HG03432 (cell line): ENCODE results near the gene RPL37.
"Not testable (repeated sequence)": the region's sequence is repeated elsewhere in the genome, so short reads cannot be mapped to it uniquely, and the experiment has no call there.

Source experiments
- ATAC-seq: cut with Tn5 transposase; IDR thresholded peaks from one replicate; pipeline ENCODE4 v1.9.1; 2021; ENCODE audit warnings: mild to moderate bottlenecking, moderate library complexity; ENCODE audit not compliant: unreplicated experiment

The RPL37 gene

DNA sequence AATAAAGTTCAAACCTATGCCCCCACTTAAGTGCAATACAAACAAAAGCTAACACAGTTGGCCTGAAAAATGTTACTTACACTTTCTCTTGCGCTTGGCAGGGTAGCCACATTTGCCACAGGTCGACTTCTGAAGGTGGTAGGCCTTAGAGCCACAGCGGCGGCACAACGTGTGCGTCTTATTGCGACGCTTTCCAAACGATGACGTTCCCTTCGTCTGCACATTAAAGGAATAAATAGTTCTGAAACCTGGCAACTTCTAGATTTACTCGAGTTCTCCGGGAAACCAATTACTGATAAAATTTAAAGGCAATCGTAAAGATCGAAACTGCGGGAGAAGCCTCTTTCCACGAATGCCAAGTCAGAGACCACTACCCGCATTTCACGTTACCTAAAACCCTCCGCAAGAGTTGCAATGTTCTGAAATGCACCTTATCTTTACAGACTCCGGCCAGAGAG lies 602 bp downstream of the RPL37 start:
- no peak for ATAC-seq

DNA sequence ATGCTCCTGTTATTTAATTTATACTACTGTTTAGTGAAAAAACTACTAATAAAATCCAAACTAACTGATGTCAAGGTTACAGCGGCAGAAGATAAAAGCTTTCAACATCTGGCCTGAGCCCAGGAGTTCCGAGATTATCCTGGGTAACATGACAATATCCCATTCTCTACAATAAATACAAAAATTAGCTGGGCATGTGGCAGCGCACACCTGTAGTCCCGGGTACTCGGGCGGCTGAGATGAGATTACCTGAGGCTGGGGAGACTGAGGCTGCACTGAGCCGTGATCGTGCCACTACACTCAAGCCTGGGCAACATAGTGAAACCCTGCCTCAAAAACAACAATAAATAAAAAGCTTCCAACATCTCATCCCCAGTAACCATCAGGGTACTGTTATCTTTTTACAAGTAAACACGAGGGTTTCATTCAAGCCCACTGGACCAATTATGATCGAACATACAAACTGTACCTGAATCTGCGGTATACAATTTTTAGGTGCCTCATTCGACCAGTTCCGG lies 1.3 kb downstream of the RPL37 start:
- ATAC-seq, result no peak

DNA sequence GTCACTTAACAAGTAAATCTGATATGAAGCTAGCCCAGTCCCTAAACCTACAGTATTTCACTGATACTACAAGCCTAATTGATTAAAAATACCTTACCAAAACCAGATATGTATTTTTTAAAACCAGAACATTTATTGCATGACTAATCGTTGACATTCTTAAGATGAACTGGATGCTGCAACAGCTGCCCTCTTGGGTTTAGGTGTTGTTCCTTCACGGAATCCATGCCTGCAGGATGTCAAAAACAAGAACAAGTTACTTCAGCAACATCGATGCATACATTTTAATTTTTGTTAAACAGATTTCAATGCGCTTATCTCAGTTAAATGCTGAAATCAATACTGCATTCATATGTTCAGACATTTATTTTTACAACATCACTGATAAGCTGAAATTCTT lies 2.7 kb downstream of the RPL37 start:
- ATAC-seq, result no peak

DNA sequence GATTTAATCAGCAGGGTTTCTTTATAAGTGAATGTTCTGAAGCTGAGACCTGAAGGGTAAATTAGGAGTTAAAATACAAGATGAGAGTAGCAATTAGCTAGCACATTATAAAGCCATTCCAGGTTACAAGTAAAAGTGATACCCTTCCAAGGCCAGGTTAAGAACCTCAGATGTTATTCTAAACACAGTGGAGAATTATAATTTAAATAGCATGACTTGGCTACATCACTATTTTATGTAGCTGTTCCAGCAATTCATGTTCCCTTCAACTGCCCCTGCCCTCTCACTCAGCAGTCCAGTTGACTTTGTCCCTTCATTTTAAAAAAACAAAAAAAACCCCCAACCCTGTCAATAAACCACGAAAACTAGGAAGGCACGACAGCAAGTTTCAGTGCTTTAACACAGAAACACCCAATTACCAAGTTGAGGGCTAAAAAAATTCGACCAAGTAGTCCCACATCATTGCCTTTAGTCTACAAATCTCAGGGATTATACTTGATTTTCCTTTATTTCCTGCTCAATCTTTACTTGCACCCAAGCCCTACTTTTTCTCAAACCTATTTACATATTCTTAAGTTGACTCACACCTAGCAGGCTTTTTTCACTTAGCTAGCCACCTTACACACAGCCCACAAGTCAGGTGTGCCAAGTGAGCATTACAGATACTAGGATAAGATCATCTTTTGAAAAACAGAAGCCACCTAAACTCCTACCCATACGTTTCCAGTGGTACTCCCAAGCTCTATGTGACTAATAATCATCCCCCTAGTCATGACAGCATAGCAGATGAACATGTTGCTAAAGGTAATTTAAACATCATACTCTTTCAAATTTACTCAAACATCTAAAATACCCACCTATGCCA lies 3.4 kb downstream of the RPL37 start:
- ATAC-seq, result peak; percentile 11

DNA sequence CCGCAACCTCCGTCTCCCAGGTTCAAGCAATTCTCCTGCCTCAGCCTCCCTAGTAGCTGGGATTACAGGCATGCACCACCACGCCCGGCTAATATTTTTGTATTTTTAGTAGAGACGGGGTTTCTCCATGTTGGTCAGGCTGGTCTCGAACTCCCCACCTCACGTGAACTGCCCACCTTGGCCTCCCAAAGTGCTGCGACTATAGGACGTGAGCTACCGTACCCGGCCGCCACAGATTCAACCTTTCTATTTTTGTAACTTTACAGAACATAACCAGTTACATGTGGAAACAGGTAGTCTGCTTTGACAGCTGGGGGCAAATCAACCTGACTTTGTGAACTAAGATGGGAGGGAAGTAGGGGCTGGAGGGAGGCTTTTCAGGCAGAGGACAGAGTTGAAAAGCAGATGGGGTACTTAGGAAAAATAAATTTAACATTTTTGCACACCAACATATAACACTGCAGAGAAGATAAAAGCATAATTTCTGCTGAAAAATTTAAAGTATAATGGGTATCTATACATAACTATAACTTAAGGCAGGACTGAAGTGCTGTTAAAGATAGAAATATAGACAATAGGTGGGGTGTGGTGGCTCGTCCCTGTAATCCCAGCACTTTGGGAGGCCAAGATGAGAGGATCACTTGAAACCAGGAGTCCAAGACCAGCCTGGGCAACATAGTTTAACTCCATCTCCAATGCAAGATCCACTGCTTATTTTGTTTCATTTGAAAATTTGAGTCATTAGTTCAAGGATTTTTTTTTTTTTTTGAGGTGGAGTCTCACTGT lies 5.1 kb downstream of the RPL37 start:
- no peak for ATAC-seq

DNA sequence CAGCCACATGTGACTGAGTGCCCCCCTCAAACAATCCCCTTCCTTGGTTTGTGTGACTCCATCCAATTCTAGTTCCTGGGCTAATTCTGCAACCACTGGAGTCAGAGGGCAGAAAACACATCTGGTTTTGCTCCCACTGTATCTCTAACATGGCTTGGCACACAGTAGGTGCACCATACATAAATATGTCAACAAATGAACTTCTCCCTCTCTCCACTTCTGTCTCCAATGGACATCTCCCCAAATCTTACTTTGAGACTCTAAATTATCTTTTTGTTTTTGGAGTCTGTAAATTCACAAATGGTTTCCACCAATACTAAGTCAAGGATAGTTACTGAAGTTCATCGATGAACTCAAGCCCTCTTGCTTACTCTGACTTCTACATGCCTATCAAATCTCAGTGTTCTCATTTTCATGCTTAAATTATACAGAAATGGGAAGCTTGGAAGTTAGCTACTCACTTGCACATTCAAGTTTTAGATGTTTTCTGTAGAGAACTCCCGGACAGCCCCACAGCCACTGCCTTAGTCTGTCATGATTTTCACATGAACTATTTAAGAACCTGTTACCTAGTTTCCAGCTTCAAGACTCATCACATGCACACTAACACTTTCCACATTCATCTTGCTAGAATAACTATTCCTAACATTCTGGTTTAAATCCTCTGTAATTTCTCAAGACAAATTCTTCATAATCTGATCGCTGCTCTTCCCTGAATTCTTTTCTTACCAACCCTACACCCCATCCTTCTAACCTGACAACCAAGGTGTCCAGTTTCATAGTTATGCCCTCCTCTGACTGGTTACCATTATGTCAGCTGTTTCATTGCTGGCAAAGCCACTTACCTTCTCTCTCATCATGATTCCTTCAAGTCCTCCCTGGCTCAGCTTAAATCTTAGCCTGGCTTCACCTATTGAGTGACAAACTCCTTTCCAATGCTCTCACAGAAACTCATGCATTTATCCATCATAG lies 6.0 kb downstream of the RPL37 start:
- no peak for ATAC-seq

DNA sequence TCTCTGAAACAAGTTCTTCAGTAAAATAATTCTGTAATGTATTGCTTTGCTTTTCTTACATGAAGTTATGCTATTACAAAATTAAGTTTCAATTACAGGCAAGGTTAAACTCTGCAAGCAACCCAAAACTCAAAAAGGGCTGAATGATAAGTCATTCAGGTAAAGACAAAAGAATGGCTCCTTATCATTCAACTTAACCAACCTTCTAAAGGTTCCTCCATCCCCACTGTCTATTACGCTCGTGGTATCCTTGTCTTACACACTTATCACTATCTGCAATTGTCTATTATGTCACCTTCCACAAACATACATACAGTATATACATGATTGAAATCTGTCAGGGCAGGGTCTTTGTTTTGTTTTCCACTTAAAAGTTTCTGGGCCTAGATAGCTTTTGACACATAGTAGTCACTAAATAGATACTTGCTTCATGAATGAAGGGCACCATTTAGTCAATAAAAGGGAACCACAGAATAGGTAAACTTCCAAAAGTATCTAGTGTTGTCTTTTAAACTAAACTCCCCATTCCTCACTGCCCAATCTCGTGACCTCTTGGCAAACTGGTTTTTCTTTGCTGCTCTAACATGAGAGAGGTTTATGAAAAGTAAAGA lies 6.9 kb downstream of the RPL37 start:
- ATAC-seq, result no peak

DNA sequence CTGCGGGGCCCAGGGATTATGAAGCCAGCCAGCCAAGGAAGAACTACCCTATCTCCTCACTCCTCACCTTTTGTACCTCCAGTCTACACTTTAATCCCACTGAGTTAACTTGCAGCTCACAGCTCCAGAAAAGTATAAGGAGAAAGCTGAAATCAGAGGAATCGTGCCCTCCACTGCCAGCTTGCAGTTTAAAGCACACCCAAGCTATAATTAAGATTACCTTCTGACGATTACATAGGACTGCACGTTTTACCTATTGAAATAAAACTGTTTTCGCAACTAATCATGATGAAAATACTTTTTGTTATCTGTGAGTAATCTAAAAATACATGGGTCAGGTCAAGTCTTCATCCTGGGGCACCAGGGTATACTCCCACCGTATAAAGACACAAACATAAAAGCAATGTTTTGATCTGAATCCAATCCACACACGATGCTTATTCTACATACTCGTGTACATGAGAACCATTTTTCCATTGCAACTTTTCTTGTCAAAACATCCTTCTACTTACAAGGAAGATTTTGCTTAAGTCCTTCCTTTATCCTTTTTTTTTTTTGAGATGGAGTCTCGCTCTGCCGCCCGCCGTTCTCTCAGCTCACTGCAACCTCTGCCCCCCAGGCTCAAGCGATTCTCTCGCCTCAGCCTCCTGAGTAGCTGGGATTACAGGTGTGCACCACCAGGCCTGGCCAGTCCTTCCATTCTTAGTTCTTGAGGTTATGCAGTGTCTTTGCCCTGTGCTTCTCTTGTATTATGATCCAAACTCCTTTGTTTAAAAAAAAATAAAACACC lies 7.6 kb downstream of the RPL37 start:
- ATAC-seq, result no peak

DNA sequence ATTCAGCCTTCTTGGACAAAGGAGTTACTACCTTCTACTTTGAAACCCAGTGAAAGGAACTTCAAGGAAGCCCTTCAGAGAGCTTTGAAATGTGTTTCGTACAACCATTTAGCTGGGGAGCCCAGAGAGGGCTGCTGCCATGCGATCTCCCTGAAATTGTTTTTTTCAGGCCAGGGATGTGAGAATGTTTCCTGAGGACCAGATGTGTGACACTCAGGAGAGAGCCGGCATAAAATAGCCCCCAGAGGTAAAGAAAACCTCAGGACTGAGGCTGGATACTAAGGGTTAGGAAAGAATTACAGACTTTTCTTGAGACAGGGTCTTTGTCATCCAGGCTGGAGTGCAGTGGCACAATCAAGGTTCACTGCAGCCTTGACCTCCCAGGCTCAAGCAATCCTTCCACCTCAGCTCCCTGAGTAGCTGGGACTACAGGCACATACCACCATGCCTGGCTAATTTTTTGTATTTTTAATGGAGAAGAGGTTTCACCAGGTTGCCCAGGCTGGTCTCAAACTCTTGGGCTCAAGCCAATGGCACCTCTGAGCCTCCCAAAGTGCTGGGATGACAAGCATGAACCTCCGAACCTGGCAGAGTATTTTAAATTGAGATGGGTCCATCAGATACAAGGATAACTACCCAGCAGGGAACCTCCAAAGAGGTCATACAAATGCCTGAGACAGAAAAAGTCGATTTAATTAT lies 8.4 kb downstream of the RPL37 start:
- ATAC-seq, result no peak

DNA sequence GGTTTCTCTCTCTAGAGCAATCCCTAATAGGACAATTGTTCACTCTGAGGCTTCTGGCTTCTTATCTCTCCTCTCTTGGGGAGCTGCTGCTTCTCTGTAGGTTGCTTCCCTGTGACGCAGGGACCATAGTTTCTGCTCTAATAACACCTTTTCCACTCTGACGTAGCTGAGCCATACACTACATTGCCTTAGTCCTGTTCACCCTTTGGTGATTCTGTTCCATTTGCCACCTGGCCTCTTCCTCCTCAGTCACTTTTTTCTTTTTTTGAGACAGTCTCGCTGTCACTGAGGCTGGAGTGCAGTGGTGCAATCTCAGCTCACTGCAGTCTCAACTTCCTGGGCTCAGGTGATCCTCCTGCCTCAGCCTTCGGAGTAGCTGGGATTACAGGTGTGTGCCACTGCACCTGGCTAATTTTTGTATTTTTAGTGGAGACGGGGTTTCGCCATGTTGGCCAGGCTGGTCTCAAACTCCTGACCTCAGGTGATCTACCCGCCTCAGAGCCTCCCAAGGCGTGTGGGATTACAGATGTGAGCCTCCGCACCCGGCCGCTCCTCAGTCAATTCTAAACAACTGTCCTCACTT lies 9.5 kb downstream of the RPL37 start:
- ATAC-seq, result not testable (repeated sequence)

DNA sequence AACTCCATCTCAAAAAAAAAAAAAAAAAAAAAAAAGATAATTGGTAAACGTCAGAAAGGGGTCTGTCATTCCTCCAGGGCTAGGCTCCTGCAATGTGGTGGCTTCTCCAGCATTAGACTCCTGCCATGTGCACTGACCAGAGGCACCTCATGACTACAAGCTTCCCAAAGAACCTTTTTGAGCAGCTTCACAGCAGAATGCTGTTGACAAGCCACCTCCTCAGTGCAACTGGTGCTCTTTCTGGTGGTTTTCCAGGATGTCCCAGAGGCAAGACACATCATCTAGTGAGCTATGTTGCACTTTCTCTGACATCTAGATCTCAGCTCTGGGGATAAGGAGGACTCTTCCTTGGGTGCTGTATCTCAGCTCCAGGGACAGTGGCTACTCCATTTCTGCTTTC lies 11.6 kb downstream of the RPL37 start:
- no peak for ATAC-seq

DNA sequence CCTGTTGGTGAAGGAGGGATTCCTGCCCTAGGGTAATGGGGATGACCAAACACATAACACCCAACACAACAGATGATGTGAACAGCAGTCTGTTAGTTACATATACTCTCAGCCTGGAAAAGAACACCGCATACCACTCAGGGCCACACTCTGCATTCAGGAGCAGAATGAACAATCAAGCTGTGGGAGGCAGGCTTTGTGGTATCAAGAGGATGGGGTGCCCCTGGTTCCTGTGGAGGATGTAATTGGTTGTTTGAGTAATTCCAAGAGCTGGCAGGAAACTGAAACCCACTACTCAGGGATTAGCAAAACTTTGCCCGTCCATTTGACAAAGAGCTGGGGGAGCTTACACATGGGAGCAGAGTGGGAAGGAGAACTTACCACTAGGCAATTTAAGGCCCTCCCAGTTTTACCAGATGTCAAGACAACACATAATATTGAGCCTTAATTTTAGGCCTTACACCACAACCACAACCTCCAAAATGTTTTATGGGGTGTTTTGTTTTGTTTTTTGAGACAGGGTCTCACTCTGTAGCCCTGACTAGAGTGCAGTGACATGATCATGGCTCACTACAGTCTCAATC lies 21.2 kb downstream of the RPL37 start:
- ATAC-seq, result no peak

DNA sequence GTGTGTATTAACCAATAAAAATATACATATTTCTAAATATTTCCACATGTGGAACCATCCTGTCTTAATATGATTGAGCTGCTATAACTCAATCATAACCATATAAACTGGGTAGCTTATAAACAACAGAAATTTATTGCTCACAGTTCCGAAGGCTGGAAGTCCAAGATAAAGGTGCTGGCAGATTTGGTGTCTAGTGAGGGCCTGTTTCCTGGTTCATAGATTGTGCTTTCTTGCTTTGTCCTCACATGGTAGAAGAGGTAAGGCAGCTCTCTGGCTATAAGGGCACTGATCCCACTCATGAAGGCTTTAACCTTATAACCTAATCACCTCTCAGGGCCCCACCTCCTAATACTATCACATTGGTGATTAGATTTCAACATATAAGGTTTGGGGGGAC lies 22.9 kb downstream of the RPL37 start:
- ATAC-seq, result no peak

DNA sequence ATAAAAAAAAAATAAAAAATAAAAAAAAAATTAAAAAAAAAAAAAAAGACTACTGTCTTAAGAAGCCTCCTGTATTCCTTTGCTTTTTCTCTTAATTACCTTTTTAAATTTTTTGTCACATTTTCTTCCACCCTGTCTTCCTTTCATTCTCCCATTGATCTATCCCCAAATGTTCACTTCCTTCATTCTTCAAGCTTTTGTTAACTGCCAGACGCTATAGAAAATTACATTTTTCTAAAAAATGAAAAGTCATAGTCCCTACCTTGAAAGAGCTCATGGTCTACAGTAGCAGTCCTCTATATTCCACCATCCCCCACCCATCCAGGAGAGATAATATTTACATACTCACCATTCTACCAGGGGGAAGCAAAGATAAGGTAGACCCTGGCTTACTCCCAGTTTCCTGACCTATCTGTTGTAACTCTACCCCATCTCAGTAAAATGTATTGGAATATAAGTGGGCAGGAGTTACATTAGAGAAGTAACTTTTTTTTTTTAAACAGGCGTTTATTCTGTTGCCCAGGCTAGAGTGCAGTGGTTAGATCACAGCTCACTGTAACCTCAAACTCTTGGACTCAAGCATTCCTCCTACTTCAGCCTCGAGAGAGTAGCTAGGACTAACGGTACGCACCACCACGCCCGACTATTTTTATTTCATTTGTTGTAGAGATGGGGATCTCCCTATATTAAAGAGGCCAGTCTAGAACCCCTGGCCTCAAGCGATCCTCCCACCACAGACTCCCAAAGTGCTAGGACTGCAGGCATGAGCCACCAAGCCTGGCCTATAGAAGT lies 33.1 kb downstream of the RPL37 start:
- no peak for ATAC-seq

DNA sequence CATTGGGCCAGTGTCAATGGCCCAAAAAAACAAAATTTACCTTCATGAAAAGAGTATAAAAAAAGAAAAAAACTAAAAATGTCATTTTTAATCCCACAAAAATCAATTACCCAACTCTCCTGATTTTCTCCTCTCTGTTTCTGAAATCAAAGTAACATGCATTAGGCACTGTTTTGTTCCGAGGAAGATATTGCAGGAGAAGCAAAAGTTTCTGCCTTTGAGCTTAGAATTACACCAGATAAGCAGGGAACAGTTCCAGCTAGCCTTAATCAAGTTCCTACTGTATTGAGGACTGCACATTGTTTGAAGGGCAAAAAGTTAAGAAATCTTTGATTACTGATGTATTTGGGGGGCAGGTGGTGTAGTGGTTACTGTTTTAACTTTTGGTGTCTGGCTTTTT lies 35.8 kb downstream of the RPL37 start:
- ATAC-seq, result no peak

DNA sequence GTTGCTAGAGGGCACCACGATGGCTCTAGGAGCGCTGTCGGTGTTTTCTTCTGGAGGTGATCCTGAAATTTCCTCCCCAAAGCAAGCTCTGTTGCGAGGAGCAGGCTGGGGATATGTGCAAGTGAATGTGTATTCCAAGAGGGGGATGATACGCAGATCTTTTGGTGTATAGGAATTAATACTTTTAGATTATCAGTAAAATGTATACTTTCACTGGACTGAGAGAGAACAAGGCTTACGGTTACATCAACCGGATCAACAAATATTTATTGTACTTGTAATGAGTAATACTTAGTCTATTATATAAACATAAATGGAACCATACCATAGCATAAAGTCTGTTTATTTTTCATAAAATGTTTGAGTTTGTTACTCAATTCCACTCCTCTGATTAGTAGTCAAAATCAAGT lies 36.2 kb downstream of the RPL37 start:
- ATAC-seq, result no peak

DNA sequence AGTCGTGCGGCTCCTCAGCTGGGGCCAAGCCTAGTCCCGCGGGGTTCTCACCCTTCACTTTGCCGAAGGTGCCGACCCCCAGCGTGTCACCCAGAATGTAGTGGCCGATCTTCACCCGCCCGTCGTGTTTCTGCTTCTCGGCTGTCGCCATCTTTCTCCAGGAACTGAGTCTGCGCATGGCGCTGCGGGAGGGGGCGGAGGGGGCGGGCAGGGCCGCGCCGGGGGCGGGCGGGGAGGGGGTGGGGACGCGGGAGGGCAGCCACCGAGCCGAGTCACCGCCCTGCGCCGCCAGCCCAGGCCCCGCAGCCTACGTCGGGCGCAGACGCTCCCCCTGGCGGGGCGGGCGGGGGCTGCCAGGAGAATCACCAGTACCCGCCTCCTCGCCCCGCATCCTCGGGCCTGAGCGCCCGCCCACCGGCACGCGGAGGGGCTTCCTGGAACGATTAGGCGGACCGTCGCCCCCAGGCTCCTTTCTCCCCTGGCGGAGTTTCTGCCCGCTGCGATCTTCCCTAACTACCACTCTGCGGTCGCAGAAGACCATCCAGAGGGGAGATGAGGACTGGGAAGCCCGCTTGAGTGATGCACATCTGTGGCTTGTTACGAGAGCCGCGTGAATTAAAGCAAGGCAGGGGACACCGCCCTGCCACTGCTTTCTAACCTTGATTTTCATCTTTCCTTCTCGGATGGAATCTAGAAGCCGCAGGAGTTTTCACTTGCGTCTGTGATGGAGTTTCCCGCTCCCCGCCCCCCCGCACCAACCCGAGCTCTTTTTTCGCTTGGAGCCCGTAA lies 36.8 kb downstream of the RPL37 start, which contains the start of gene PRKAA1:
Gene PRKAA1, minus strand, starts transcription at position 363 of the 789 bp plus-strand sequence. Its CDS starts 185 bp downstream, at position 178.
- ATAC-seq, result peak; percentile 97
